ENCODE data around the gene ARHGAP10. TPM values are rescaled to one million over a fixed set of nuclear protein-coding genes. Genes with fewer than 3 reads are reported as not detected.

Gene ARHGAP10
- total RNA-seq, 1 donor from 2014 or later, result 8.0 TPM

- no peak for DNase-seq (ENCODE audit: low spot score)
- ATAC-seq, result no peak
Measured at GRCh38 chr4:148112231-148112982, 380.5 kb downstream of the ARHGAP10 start.

GRCh38 chr4:148114436-148114835 lies 382.5 kb downstream of the ARHGAP10 start:
- no peak for DNase-seq (ENCODE audit: low spot score)
- no peak for ATAC-seq

- ATAC-seq, result peak; percentile 62
Measured at GRCh38 chr4:148116264-148116663, 384.4 kb downstream of the ARHGAP10 start.

GRCh38 chr4:148116969-148117368 lies 385.1 kb downstream of the ARHGAP10 start:
- DNase-seq (ENCODE audit: low spot score) (no peak), ATAC-seq (no peak)

More at GRCh38 chr4:148116264-148116663, 384.4 kb downstream of the ARHGAP10 start:
- DNase-seq (ENCODE audit: low spot score), result no peak

GRCh38 chr4:148118179-148118578 lies 386.3 kb downstream of the ARHGAP10 start:
- ATAC-seq, result no peak
- DNase-seq (ENCODE audit: low spot score), result no peak

GRCh38 chr4:148118633-148119032 lies 386.7 kb downstream of the ARHGAP10 start:
- ATAC-seq (no peak), DNase-seq (ENCODE audit: low spot score) (no peak)

- DNase-seq (ENCODE audit: low spot score) (no peak), ATAC-seq (no peak)
Measured at GRCh38 chr4:148120216-148120615, 388.3 kb downstream of the ARHGAP10 start.

Other genes starting within 250 kb of the ARHGAP10 start
- 22.0 TPM for gene TMEM184C, start 114.7 kb upstream of the ARHGAP10 start, total RNA-seq
- 4.6 TPM for gene PRMT9, start 47.9 kb upstream of the ARHGAP10 start, total RNA-seq

Data from left lobe of liver (tissue), 2 donors.